ENCODE results near the gene ARAP1.

Gene ARAP1

GRCh38 chr11:72743321-72744221 lies 8.6 kb downstream of the ARAP1 start:
- DNase-seq (ENCODE audit: low read depth, low spot score), result no peak
- in situ Hi-C loops (cut with HindIII; ENCODE audit: low sequenced_read_pairs), result no loop called here
- no peak for TF ChIP-seq CTCF (IDR thresholded peaks at IDR 0.05; ENCODE audit: low read depth, low read length)
- H3K4me3 ChIP-seq (ENCODE audit: low read depth, low read length), result no peak overlapping the region

- no peak for TF ChIP-seq CTCF (IDR thresholded peaks at IDR 0.05; ENCODE audit: low read depth, low read length)
- DNase-seq (ENCODE audit: low read depth, low spot score), result no peak
- no peak overlapping the region for H3K4me3 ChIP-seq (ENCODE audit: low read depth, low read length)
- in situ Hi-C loops (cut with HindIII; ENCODE audit: low sequenced_read_pairs), result no loop called here
Observed at GRCh38 chr11:72742513-72743320, 9.5 kb downstream of the ARAP1 start.

- in situ Hi-C loops (cut with HindIII; ENCODE audit: low sequenced_read_pairs), result no loop called here
- TF ChIP-seq CTCF (IDR thresholded peaks at IDR 0.05; ENCODE audit: low read depth, low read length), result no peak
- H3K4me3 ChIP-seq (ENCODE audit: low read depth, low read length), result no peak overlapping the region
- DNase-seq (ENCODE audit: low read depth, low spot score), result no peak
Observed at GRCh38 chr11:72741849-72742512, 10.2 kb downstream of the ARAP1 start.

- TF ChIP-seq CTCF (IDR thresholded peaks at IDR 0.05; ENCODE audit: low read depth, low read length), result peak; percentile 7
- H3K4me3 ChIP-seq (ENCODE audit: low read depth, low read length), result no peak overlapping the region
- DNase-seq (ENCODE audit: low read depth, low spot score), result no peak
- in situ Hi-C loops (cut with HindIII; ENCODE audit: low sequenced_read_pairs), result no loop called here
Observed at GRCh38 chr11:72741429-72741833, 10.8 kb downstream of the ARAP1 start.

- no peak for DNase-seq (ENCODE audit: low read depth, low spot score)
- TF ChIP-seq CTCF (IDR thresholded peaks at IDR 0.05; ENCODE audit: low read depth, low read length), result no peak
- in situ Hi-C loops (cut with HindIII; ENCODE audit: low sequenced_read_pairs), result no loop called here
- H3K4me3 ChIP-seq (ENCODE audit: low read depth, low read length), result no peak overlapping the region
Observed at GRCh38 chr11:72740562-72741428, 11.4 kb downstream of the ARAP1 start.
